Glomerular endothelial cell (primary cell): ENCODE measurements around the gene SHISA2. TPM values are rescaled to one million over a fixed set of nuclear protein-coding genes. Genes with fewer than 3 reads are reported as not detected.

Experiments
- DNase-seq: peaks from one replicate; pipeline ENCODE4 v3.0.0-alpha.2; 2011; ENCODE audit warnings: low read depth, low spot score; ENCODE audit errors: extremely low read depth
- total RNA-seq: library from RNA; depleted of rRNA; stranded (reverse); fragments of >200 nt; gene quantifications from 2 replicates; pipeline ENCODE4 v1.2.3, GENCODE V29; 2015

The SHISA2 gene
- total RNA-seq, 1 donor from 2014 or later: 15.5 TPM

GRCh38 chr13:26019881-26020870 is 31.6 kb downstream of the SHISA2 start:
- DNase-seq: peak; percentile 78

- DNase-seq: no peak
Observed at GRCh38 chr13:26019251-26019650, 32.6 kb downstream of the SHISA2 start.

DNA sequence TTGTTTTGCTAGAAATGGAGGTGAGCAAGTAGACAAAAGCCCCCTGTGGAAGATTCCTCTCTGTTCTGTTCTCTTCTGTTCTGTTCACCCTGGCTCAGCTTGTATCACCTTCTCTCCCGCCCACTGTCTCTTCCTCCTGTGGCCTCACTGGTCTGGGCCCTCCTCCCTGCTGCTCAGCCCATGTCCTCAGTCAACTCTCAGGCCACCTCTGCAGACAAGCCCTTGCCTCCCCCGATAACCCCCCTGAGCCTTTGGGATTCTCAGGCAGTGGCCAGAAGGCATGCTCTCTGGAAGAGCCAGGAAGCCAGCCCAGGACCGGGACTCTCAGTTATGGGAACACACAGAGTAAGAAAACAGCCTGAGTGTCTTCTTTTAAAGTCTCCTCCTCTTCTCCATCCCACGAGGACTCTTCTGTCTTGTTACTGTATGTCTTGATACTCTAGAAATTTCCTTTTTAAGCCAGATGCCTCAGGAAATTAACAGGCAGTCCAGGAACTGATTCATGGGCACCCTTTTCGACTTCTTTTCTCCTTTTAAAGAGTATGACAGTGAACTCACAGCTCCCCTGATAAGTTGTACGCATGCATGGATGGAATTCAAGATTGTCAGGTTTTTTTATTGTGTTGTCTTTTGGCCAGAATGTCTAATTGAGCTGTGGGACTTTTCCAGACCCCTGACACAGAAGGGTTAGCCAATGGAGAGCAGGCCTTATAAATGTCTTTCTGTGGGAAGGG is 33.7 kb downstream of the SHISA2 start:
- DNase-seq: no peak

- DNase-seq: no peak
Observed at GRCh38 chr13:26017196-26017921, 34.5 kb downstream of the SHISA2 start.

- no peak for DNase-seq
Observed at GRCh38 chr13:26016189-26016588, 35.6 kb downstream of the SHISA2 start.

GRCh38 chr13:26015271-26016125 is 36.3 kb downstream of the SHISA2 start:
- DNase-seq: no peak

DNA sequence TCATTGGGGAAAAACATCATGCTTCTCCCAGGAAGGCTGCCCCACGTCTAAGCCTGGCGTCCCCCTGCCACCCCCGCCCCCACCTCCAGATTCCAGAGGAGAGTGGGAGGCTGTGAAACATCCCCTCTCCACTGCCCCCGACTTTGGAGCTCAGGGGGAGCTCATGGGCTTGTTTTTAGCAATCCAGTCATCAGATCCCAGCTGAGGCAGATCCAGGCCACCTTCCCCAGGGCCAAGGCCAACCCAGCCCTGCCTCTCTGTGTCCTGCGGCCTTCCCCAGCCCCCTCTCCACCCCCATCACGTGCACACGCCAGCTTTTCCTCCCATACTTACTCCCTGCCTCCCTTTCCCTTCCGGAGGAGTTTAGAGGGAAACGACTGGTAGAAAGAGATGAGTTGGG is 38.8 kb downstream of the SHISA2 start:
- DNase-seq: no peak

- DNase-seq: no peak
Observed at GRCh38 chr13:26011996-26012821, 39.6 kb downstream of the SHISA2 start.

GRCh38 chr13:26011208-26011573 is 40.6 kb downstream of the SHISA2 start:
- no peak for DNase-seq

DNA sequence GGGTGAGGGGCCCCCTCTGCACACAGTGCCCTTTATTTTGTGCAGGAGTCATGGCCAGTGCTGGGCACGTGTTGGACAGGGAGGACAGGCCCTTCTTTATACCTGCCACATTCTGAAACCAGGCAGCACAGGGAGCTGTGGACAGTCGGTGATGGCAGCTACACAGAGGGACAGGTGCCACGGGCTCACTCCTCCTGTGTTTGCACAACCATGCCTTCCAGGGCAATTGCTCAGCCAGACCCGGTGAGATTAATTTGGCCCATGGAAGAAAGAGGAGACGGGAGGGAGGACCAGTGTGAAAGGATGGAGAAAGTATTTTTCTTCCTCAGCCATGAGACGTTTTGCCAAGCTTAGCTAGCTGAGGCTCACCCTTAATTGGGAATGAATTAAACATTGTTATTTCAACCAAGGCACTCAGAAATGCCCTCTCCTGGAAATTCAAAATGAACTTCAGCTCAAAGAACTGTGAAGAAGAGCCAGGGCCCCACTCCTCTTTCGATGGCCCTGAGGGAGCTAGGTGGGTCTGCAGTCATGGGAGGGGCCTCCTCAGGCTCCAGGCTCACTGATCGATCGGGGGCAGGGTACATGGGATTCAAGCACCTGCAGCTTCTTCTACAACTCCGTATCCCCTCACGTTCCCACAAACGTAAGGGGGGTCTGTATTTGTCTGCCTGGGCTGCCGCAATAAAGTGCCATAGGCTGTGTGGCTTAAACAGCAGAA is 41.2 kb downstream of the SHISA2 start:
- no peak for DNase-seq

DNA sequence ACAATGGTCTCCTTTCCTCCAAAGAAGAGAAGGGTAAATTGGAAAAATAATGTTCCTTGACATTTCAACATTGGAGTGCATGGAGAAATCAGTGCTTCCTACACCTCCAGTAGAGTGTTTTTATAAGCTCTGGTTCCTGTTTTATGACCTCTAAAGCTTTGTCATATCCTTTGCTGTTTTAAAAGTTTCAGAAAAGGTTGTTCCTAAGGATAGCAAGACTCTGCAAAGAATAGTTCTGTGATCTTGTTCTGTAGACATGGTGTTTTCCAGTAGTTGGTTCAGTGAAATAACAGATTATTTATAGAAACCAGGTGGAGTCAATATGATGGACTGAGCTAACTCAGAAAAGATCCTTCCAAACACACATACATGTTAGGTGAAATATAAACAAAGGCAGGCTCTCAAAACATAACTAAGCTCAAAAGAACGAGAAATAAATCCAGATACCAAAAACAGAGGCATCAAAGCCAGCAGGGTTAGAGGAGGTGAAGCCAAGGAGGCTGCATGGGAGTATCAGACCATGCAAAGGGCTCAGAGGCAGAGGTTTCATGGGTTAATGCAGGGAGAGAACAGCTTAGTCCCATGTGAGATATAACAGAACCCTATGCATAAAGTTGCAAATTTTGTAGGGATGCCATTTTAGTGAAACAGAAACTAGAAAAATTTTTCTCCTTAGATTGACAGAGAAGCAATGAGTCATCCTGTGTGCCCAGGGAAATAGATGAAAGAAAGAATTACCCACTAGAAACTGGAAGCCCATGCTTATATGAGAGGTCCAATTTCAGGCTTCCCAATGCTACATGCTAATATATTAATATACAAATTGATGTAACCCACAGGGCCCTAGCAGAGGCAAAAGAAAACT is 44.3 kb downstream of the SHISA2 start:
- no peak for DNase-seq

Other genes with a start within 250 kb of the SHISA2 start
- gene RNF6, start 170.3 kb upstream of the SHISA2 start, total RNA-seq: 23.7 and 26.5 TPM in 2 replicates
- 17.0 and 18.1 TPM in 2 replicates for gene CDK8, start 202.1 kb upstream of the SHISA2 start, total RNA-seq